ENCODE measurements around the gene PLA2G6.
"Not testable (repeated sequence)": the region's sequence is repeated elsewhere in the genome, so short reads cannot be mapped to it uniquely, and the experiment has no call there.

Gene PLA2G6

GRCh38 chr22:38177926-38178604 lies 3.6 kb downstream of the PLA2G6 start:
- DNase-seq (ENCODE audit: low read depth in 2 of 2) = peak; percentile 85 to 94
- H3K4me3 ChIP-seq (replicated peaks in 1 of 2; ENCODE audit: low read depth in 2 of 2, low read length in 2 of 2) = no peak overlapping the region
- TF ChIP-seq CTCF (IDR thresholded peaks at IDR 0.05; ENCODE audit: low read depth, low read length) = no peak

GRCh38 chr22:38177571-38177925 lies 4.1 kb downstream of the PLA2G6 start:
- H3K4me3 ChIP-seq (replicated peaks in 1 of 2; ENCODE audit: low read depth in 2 of 2, low read length in 2 of 2); DNase-seq (ENCODE audit: low read depth in 2 of 2): not testable (repeated sequence)

GRCh38 chr22:38177044-38177443 lies 4.6 kb downstream of the PLA2G6 start:
- no peak overlapping the region for H3K4me3 ChIP-seq (replicated peaks in 1 of 2; ENCODE audit: low read depth in 2 of 2, low read length in 2 of 2)
- no peak for TF ChIP-seq CTCF (IDR thresholded peaks at IDR 0.05; ENCODE audit: low read depth, low read length)
- DNase-seq (ENCODE audit: low read depth in 2 of 2) = no peak

- peak; percentile 93 to 96 for DNase-seq (ENCODE audit: low read depth in 2 of 2)
- no peak for TF ChIP-seq CTCF (IDR thresholded peaks at IDR 0.05; ENCODE audit: low read depth, low read length)
- H3K4me3 ChIP-seq (replicated peaks in 1 of 2; ENCODE audit: low read depth in 2 of 2, low read length in 2 of 2) = no peak overlapping the region
These were observed 5.4 kb downstream of the PLA2G6 start for GRCh38 chr22:38176170-38176741.

GRCh38 chr22:38175206-38176118 lies 6.2 kb downstream of the PLA2G6 start:
- no peak for DNase-seq (ENCODE audit: low read depth in 2 of 2)
- H3K4me3 ChIP-seq (replicated peaks in 1 of 2; ENCODE audit: low read depth in 2 of 2, low read length in 2 of 2) = no peak overlapping the region
- no peak for TF ChIP-seq CTCF (IDR thresholded peaks at IDR 0.05; ENCODE audit: low read depth, low read length)

GRCh38 chr22:38174626-38175025 lies 7.0 kb downstream of the PLA2G6 start:
- DNase-seq (ENCODE audit: low read depth in 2 of 2) = no peak
- H3K4me3 ChIP-seq (replicated peaks in 1 of 2; ENCODE audit: low read depth in 2 of 2, low read length in 2 of 2) = no peak overlapping the region
- TF ChIP-seq CTCF (IDR thresholded peaks at IDR 0.05; ENCODE audit: low read depth, low read length) = no peak

- TF ChIP-seq CTCF (IDR thresholded peaks at IDR 0.05; ENCODE audit: low read depth, low read length) = no peak
- DNase-seq (ENCODE audit: low read depth in 2 of 2) = no peak
- no peak overlapping the region for H3K4me3 ChIP-seq (replicated peaks in 1 of 2; ENCODE audit: low read depth in 2 of 2, low read length in 2 of 2)
These were observed 8.1 kb downstream of the PLA2G6 start for GRCh38 chr22:38173641-38173906.

Data from cardiac fibroblast (primary cell).